ENCODE measurements around the gene PIP4P1.

PIP4P1 gene

GRCh38 chr14:20477211-20477876 is 16.1 kb upstream of the PIP4P1 start:
- H3K4me3 ChIP-seq (ENCODE audit: low read depth, low read length) = no peak overlapping the region
- DNase-seq (ENCODE audit: low read depth) = peak; percentile 49
- no peak for TF ChIP-seq CTCF (conservative IDR thresholded peaks at IDR 0.05; ENCODE audit: low read depth, low read length)

- no peak overlapping the region for H3K4me3 ChIP-seq (ENCODE audit: low read depth, low read length)
- no peak for DNase-seq (ENCODE audit: low read depth)
- TF ChIP-seq CTCF (conservative IDR thresholded peaks at IDR 0.05; ENCODE audit: low read depth, low read length) = no peak
Measured at GRCh38 chr14:20476776-20477175, 15.5 kb upstream of the PIP4P1 start.

- H3K4me3 ChIP-seq (ENCODE audit: low read depth, low read length) = no peak overlapping the region
- no peak for TF ChIP-seq CTCF (conservative IDR thresholded peaks at IDR 0.05; ENCODE audit: low read depth, low read length)
- peak; percentile 10 for DNase-seq (ENCODE audit: low read depth)
Measured at GRCh38 chr14:20472536-20473169, 11.4 kb upstream of the PIP4P1 start.

- DNase-seq (ENCODE audit: low read depth) = no peak
- H3K4me3 ChIP-seq (ENCODE audit: low read depth, low read length) = peak overlapping the region; percentile 81
- no peak for TF ChIP-seq CTCF (conservative IDR thresholded peaks at IDR 0.05; ENCODE audit: low read depth, low read length)
Measured at GRCh38 chr14:20470603-20470901, 9.3 kb upstream of the PIP4P1 start.

- TF ChIP-seq CTCF (conservative IDR thresholded peaks at IDR 0.05; ENCODE audit: low read depth, low read length) = no peak
- peak overlapping the region; percentile 81 for H3K4me3 ChIP-seq (ENCODE audit: low read depth, low read length)
- DNase-seq (ENCODE audit: low read depth) = no peak
Measured at GRCh38 chr14:20469890-20470602, 8.8 kb upstream of the PIP4P1 start.

GRCh38 chr14:20469242-20469889 is 8.1 kb upstream of the PIP4P1 start, which contains the start of gene PNP:
TSS of gene PNP (plus strand) at chr14:20469406. CDS start at chr14:20469525, 119 bp downstream.
- no peak for TF ChIP-seq CTCF (conservative IDR thresholded peaks at IDR 0.05; ENCODE audit: low read depth, low read length)
- DNase-seq (ENCODE audit: low read depth) = peak; percentile 89
- H3K4me3 ChIP-seq (ENCODE audit: low read depth, low read length) = peak within 1 kb of the TSS; percentile 81
